AG04450 (cell line): ENCODE measurements around the gene BCAR1. TPM values are rescaled to one million over a fixed set of nuclear protein-coding genes. Genes with fewer than 3 reads are reported as not detected.

Source experiments
- CTCF ChIA-PET: fragments of 300-600, 350-600 bp; formaldehyde crosslinking; extraction: SDS; loops from one replicate; lab custom pipeline; 2022; ENCODE audit warnings: antibody characterized with exemption, inconsistent platforms; lab: Charles Lee
- POLR2A ChIA-PET: fragments of 350-600 bp; formaldehyde crosslinking; extraction: SDS; loops from one replicate; lab custom pipeline; 2021; ENCODE audit warnings: antibody characterized with exemption, inconsistent platforms; lab: Yijun Ruan, JAX
- DNase-seq: peaks from one replicate; pipeline ENCODE4 v3.0.0-alpha.2; 2011; ENCODE audit warnings: low read depth, low spot score
- H3K27ac ChIP-seq: one replicate; pipeline ENCODE4 v1.5.1; 2012; ENCODE audit warnings: low read depth, low read length, control low read depth
- H3K27me3 ChIP-seq: one replicate; pipeline ENCODE4 v1.6.0; 2012; ENCODE audit warnings: low read length; ENCODE audit not compliant: control insufficient read depth, insufficient read depth
- H3K4me3 ChIP-seq: 2 replicates; pipeline ENCODE4 v1.5.1; 2011; ENCODE audit warnings: mild to moderate bottlenecking, low read depth, low read length, control low read depth
- H3K9me3 ChIP-seq: 2 replicates; pipeline ENCODE4 v1.5.1; 2012; ENCODE audit warnings: low read length; ENCODE audit not compliant: control insufficient read depth, insufficient read depth
- polyA plus RNA-seq: library from polyadenylated mRNA; depleted of rRNA; stranded (reverse); fragments of >200 nt; gene quantifications from 2 replicates; pipeline ENCODE4 v1.2.3, GENCODE V29; 2011
- TF ChIP-seq, protein P1 (sequence below): IDR thresholded peaks from 2 replicates; pipeline ENCODE4 v1.5.1; 2011; ENCODE audit warnings: low read depth, low read length, control low read depth, inconsistent platforms

Gene BCAR1
- polyA plus RNA-seq, 1 experiment: 16.1 TPM

DNA sequence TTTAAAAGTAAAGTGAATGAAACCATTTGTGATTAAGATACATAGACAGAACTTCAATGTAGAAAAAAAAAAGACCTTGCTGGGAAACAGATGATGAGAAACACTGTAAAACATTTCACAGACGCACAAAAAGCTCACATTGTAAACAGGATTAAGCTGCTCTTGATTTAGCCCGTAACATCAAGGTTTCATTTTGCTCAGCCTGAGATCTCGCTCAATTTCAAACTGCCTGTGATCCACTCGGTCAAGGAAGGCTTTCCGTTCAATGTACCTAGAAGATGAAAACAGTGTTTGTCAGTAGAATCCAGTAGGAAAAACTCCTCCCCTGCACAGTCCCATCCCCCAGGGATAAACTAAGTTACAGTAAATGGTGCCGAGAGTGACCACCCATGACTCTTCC, 42.3 kb upstream of the BCAR1 start:
- H3K4me3 ChIP-seq: no peak overlapping the region
- ChIA-PET POLR2A (interaction anchor here (0.9 kb wide), 1 partner anchor 12 kb away, joined by 4 read pairs; no protein-coding TSS in a partner anchor), CTCF (interaction anchor here (0.6 to 2.7 kb wide), 4 partner anchors 12 to 92 kb away, joined by 3 to 10 read pairs (median 4); no protein-coding TSS in a partner anchor)
- H3K9me3 ChIP-seq: no peaks in the 10 kb centered on the region
- DNase-seq: no peak
- H3K27ac ChIP-seq: no peak overlapping the region
- TF ChIP-seq, protein P1, sequence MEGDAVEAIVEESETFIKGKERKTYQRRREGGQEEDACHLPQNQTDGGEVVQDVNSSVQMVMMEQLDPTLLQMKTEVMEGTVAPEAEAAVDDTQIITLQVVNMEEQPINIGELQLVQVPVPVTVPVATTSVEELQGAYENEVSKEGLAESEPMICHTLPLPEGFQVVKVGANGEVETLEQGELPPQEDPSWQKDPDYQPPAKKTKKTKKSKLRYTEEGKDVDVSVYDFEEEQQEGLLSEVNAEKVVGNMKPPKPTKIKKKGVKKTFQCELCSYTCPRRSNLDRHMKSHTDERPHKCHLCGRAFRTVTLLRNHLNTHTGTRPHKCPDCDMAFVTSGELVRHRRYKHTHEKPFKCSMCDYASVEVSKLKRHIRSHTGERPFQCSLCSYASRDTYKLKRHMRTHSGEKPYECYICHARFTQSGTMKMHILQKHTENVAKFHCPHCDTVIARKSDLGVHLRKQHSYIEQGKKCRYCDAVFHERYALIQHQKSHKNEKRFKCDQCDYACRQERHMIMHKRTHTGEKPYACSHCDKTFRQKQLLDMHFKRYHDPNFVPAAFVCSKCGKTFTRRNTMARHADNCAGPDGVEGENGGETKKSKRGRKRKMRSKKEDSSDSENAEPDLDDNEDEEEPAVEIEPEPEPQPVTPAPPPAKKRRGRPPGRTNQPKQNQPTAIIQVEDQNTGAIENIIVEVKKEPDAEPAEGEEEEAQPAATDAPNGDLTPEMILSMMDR: no peak
- H3K27me3 ChIP-seq: no peaks in the 10 kb centered on the region

DNA sequence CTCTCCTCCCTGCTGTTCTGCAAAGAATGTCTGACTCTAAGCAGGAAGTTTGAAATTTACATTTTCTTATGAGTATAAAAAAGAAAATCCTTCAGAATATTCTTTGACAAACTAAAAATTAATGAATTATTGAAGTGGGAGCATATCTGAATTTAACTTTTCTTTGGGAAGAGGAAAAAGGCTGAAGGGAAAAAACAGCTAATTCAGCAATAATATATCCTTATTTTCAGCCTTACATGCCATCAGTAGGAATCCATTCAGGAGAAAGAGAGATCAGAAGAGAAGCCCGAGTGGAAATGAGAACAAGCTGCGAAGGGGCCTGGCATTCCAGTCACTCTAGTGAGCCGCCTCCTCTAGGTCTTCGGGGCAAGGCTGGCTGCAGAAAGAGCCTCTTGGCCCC, 41.7 kb upstream of the BCAR1 start:
- TF ChIP-seq, protein P1: no peak
- H3K4me3 ChIP-seq: no peak overlapping the region
- no peak for DNase-seq
- no peak overlapping the region for H3K27ac ChIP-seq
- no peaks in the 10 kb centered on the region for H3K27me3 ChIP-seq
- ChIA-PET CTCF (interaction anchor here (0.6 to 2.7 kb wide), 4 partner anchors 12 to 92 kb away, joined by 3 to 10 read pairs (median 4); no protein-coding TSS in a partner anchor), POLR2A (no interaction called here)
- H3K9me3 ChIP-seq: no peaks in the 10 kb centered on the region; the same call in 1 of the 2 replicates

DNA sequence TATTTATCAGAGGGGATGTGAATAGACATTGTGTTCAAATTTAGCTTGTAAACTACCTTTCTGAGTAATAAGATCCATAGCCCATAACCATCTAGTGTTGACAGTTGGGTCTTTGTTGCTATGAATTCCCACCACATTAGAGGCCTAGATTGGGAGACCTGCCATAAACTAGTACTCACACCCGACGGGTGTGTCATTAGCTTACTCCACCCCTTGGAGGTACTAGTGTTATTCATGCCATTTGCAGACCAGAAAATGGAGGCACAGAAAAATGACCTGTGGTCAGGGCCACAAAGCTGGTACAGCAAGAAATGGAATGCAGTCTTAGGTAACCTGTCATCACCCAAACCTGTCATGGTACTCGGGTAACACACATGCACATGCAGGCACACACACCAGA, 41.3 kb upstream of the BCAR1 start:
- H3K4me3 ChIP-seq: no peak overlapping the region
- H3K27me3 ChIP-seq: no peaks in the 10 kb centered on the region
- ChIA-PET POLR2A (no interaction called here), CTCF (interaction anchor here (0.9 to 2.7 kb wide), 3 partner anchors 13 to 93 kb away, joined by 3 to 10 read pairs (median 4); no protein-coding TSS in a partner anchor)
- no peak for DNase-seq
- TF ChIP-seq, protein P1: no peak
- no peaks in the 10 kb centered on the region; the same call in 1 of the 2 replicates for H3K9me3 ChIP-seq
- no peak overlapping the region for H3K27ac ChIP-seq

DNA sequence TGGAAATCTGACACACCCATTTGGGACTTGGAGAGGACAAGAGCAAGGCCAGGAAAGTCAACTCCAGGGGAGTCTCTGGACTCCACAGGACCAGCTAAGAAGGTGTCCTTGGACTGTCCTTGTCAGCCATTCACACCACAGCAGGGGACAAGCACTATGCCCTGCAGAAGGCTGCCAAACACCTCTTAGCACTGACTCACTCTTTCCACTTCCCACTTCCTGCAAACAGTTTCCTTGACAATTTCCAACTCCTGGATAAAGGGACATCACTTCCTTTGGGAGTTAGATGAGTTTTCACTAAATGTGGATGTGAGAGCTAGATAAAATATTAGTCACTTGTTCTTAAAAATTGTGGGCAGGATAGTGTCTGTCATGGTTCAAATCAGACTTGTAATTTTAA, 37.8 kb upstream of the BCAR1 start:
- H3K27ac ChIP-seq: no peak overlapping the region
- ChIA-PET POLR2A (interaction anchor here (1.0 kb wide), 1 partner anchor 23 kb away, joined by 3 read pairs; no protein-coding TSS in a partner anchor), CTCF (no interaction called here)
- no peaks in the 10 kb centered on the region; the same call in 1 of the 2 replicates for H3K9me3 ChIP-seq
- no peaks in the 10 kb centered on the region for H3K27me3 ChIP-seq
- TF ChIP-seq, protein P1: no peak
- no peak overlapping the region for H3K4me3 ChIP-seq
- DNase-seq: no peak

DNA sequence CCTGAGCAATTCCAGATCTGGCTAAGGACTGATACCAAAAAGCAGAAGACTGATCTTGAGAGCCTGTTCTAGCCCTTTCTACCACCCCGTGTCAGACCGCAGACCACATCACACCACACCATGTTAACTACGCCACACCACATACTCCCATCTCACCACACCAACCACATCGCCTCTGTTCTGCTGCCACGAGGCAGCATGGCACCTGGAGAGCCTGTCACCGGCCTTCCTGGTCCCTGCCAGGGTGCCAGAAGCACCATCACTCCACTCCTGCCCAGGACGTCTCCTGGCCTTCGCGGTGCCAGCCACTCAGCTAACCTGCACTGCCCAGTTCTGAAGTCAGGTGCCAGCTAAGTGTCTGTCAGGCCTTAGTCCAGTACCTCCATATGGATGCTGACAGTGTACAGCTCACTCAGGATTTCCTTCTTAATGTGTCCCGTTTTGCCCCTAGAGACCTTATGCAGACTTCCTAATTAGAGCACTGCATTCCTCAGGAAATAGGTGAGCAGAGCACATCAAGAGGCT, 37.2 kb upstream of the BCAR1 start:
- H3K27ac ChIP-seq: no peak overlapping the region
- no peaks in the 10 kb centered on the region; the same call in 1 of the 2 replicates for H3K9me3 ChIP-seq
- H3K27me3 ChIP-seq: no peaks in the 10 kb centered on the region
- no peak for DNase-seq
- CTCF ChIA-PET: no interaction called here
- TF ChIP-seq, protein P1: no peak
- POLR2A ChIA-PET: interaction anchor here (1.0 kb wide), 1 partner anchor 22 kb away, joined by 3 read pairs; no protein-coding TSS in a partner anchor
- no peak overlapping the region for H3K4me3 ChIP-seq
